AG09319 (cell line): ENCODE measurements around the gene VEZT.
"Not testable (repeated sequence)": the region's sequence is repeated elsewhere in the genome, so short reads cannot be mapped to it uniquely, and the experiment has no call there.

Experiments
- DNase-seq: peaks from one replicate; pipeline ENCODE4 v3.0.0-alpha.2; 2010; ENCODE audit warnings: low read depth; ENCODE audit errors: extremely low read depth
- CTCF ChIP-seq: IDR thresholded peaks from 2 replicates; pipeline ENCODE4 v1.5.1; 2011; ENCODE audit warnings: low read depth, mild to moderate bottlenecking, inconsistent platforms, low read length, moderate library complexity

VEZT gene

DNA sequence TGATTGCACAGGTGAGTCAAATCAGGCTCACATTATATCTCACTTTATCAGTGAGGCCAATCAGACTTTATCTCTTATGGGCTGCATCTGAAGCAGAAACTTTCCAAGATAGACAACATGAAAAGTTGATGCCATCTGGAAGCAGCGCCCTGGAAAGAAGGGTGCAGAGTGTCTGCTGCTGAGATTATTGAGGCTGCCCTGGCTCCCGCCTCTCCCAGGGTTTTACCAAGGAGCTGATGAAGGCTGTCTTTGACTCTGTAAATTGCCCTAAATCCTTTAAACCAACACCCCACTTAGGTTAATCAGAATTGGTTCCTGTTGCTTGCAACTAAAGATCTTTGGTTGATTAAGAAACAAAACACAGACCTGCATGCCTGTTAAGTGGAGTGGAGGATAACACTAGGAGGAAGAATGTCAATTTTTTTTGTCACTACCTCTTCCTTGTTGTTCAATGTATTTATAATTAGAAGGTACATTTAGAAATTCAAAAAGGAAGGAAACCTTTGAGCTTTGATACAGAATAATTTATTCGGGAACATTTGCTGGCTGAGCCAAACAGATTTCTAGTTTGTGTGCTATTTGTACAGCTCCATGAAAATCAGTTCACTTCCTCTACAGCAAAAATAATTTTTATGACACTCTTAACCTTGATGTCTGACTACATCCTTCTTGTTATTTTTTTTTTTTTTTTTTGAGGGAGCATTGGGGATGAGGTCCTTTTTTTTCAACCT is 104.1 kb downstream of the VEZT start:
- DNase-seq, result no peak
- no peak for TF ChIP-seq CTCF

DNA sequence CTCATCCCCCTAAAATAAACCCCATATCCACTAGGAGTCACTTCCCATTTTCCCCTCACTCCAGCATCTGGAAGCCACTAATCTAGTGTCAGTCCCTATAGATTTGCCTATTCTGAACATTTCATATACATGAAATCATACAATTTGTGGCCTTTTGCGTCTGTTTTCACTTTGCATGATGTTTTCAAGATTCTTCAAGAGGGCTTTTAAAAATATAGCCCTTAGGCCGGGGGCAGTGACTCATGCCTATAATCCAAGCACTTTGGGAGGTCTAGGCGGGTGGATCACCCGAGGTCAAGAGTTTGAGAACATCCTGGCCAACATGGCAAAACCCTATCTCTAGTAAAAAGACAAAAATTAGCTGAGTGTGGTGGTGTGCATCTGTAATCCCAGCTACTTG is 104.7 kb downstream of the VEZT start:
- TF ChIP-seq CTCF, result no peak
- no peak for DNase-seq

DNA sequence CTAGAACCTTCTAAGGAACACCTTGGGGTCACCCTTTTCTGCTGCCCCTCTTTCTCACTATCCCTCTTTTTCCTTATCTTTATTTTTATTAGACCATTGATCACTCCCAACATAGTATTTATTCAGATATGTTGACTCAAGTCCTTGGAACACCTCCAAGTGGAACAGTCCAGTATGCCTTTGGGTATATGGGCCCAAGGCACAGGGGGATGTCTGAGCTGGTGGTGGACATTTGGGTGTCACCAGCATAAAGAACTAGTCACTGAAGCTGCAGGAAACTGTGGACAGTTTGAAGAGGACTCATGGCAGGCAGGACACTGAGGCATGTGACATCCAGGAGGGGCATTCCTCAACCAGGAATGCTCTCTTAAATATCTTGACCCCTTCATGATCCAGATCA is 105.6 kb downstream of the VEZT start:
- no peak for DNase-seq
- no peak for TF ChIP-seq CTCF

DNA sequence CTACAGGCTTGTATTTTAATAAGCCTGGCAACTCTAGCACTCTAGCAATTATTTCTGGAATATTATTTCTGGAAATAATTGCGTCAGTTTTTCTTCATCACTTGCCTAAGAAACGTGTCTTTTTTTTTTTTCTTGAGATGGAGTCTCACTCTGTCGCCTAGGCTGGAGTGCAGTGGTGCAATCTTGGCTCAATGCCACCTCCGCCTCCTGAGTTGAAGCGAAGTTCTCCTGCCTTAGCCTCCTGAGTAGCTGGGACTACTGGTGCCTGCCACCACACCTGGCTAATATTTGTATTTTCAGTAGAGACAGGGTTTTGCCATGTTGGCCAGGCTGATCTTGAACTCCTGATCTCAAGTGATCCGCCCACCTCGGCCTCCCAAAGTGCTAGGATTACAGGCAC is 106.6 kb downstream of the VEZT start:
- not testable (repeated sequence) for DNase-seq

DNA sequence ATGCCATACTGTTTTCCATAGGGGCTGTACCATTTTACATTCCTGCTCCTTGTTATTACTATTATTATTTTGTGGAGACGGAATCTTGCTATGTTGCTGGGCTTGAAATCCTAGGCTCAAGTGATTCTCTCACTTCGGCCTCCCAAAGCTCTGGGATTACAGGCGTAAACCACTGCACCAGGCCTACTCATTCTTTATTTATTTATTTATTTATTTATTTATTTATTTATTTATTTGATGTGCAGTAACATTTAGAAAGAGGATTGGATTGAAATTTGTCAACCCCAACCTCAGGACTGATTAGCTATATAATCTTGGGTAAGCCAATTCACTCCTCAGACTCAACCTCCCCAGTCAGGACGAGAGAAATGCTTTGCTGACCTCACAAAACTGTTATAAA is 107.9 kb downstream of the VEZT start:
- no peak for TF ChIP-seq CTCF
- DNase-seq, result no peak

DNA sequence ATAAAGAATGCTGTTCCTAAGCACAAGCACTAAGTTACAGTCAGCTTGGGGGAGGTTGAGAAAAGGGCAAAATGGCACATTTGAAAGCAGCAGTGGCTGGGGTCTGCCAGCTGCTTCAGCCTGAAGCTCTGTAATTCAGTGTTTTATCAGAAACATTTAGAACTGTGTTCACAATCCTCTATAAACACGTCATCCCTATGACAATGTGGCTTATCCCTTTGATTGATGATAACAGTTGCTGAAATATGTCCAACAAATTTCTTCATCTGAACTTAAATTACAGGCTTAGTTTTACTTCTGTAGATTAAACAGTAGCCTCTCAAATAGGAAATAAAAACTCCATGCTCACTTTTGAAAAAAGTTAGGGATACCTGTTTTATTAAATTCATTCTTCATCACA is 108.8 kb downstream of the VEZT start:
- no peak for TF ChIP-seq CTCF
- no peak for DNase-seq

- DNase-seq, result no peak
- no peak for TF ChIP-seq CTCF
Observed at GRCh38 chr12:95326855-95327254, 109.2 kb downstream of the VEZT start.

DNA sequence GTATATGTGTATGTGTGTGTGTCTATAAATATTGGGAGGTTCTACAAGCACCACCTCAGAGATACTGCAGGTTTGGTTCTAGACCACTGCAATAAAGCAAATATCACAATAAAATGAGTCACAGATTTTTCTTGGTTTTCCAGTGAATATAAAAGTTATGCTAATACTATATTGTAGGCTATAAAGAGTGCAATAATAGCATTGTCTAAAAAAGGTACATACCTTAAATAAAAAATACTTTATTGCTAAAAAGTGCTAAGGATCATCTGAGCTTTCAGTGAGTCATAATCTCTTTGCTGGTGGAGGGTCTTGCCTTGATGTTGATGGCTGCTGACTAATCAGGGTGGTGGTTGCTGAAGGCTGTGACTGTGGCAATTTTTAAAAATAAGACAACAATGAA is 111.1 kb downstream of the VEZT start:
- DNase-seq, result no peak

More for the DNA sequence above, 111.1 kb downstream of the VEZT start:
- TF ChIP-seq CTCF, result no peak
